GM19239 (cell line): ENCODE measurements around the gene CTCF.

ENCODE experiments used
- DNase-seq: peaks from one replicate; pipeline ENCODE4 v3.0.0; 2011; ENCODE audit warnings: low spot score; ENCODE audit not compliant: insufficient read length
- FAIRE-seq: peaks from 2 replicates; lab custom pipeline; 2011; peaks lifted over from hg19 to GRCh38; lab: Jason Lieb, UNC

Gene CTCF

DNA sequence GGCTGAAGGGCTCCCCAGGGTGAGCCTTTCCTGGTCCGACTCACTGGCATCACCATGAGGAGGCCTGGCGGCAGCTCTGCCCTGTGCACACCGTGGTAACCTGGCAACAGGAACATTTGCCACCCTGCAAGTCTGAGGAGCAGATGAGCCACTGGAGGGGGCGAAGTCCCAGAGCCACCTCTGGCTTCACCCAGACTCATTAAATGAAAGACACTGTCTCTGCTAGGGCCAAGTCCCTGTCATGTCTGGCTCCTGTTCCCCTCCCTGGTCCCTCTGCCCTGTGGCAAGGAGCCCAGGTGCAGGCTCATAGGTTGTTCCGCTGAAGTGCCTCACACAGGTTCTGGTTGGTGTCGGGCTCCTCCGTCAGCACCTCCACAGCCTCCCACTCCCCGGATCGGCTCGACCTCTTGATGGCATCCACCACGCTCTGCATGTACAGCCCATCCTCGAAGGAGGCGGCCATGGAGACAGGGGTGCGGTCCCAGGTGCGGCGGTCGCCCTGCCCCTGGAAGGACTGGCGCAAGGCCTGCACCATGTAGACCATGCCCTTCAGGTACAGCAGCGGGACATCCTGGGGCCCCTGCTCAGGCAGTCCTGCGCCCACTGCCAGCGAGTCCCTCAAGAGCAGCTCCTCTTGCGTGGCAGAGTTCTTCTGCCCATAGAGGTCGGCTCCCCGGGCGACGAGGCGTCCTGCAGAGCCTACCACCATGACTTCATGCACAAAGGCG is 112.7 kb downstream of the CTCF start:
- FAIRE-seq (no peak), DNase-seq (no peak)

DNA sequence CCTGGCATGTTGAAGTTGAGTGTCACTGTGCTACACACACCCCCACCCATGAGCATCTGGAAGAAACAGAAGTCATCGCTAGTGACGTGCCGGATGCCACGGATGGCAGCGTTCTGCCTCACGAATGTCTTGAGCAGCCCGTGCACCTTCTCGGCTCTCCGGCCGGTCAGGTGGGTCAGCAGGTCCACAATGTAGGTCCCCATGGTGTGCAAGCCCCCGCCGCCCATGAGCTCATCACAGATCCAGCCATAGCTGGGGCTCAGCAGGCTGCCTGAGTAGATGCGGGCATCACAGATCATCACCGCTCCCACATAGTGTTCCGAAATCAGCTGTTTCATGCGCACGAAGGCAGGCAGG is 113.2 kb downstream of the CTCF start:
- DNase-seq, result no peak
- no peak for FAIRE-seq

DNA sequence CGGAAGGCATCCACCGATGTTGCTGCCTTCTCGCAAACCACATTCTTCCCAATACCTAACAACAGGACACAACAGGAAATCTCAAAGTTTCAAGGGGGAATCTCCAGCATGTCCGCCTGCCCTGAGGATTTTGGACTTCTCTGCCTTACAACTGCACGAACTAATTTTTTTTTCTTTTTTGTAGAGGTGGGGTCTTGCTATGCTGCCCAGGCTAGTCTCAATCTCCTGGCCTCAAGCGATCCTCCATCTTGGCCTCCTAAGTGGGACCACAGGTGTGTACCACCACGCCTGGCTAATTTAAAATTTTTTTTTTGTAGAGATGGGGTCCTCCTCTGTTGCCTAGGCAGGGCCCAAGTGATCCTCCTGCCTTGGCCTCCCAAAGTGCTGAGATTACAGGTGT is 113.7 kb downstream of the CTCF start:
- no peak for FAIRE-seq
- no peak for DNase-seq

DNA sequence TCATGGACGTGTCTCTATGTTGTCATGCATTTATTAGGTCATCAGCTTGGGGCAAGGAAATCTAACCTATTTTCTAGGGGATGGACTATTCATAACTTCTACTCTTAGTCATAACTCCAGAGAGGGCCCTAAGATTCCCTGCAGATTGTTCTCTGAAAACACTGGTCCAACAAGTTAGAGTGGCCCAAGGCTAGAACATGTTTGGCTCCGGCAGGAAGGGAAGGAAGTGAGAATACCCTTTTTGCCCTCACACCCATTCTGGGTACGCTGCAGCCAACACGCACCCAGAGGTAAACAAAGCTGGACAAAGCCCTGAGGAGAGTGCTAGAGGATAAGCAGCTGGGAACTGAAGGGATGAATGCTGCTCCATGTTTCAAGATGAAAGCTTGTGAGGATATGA is 114.2 kb downstream of the CTCF start:
- no peak for DNase-seq
- no peak for FAIRE-seq

DNA sequence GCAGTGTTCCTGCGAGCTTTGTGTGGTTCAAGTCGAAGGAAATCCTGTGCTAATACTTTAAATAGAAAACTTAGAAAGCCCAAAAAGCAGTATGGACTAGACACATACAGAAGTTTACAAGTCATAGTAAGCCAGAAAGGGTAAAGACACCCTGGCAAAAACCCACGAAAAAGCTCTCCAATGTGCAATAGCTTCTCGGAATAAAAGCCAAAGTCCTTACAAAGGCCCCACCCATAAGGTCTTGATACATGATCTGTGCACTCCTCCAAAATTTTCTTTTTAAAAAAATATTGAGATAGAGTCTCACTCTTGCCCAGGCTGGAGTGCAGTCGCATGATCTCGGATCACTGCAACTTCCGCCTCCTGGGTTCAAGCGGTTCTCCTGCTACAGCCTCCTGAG is 114.6 kb downstream of the CTCF start:
- DNase-seq, result no peak
- FAIRE-seq, result no peak

DNA sequence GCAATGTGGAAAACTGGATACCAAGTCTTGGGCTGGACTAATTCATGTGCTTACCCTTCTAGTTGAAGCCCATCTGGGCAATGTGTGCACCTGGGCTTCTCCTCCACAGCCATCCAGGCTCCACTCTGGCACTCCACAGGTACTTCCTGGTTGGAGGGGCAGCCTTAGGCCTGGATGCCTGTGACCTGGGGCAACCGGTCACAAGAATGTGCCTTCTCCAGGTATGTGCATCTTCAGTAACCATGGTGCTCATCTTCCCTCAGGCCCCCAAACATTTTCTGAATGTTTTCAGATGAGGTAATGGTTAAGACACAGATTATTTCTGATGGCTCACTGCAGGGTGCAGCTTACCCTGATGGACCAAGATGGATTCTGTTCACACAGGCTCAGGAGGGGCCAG is 115.4 kb downstream of the CTCF start:
- DNase-seq (no peak), FAIRE-seq (no peak)

DNA sequence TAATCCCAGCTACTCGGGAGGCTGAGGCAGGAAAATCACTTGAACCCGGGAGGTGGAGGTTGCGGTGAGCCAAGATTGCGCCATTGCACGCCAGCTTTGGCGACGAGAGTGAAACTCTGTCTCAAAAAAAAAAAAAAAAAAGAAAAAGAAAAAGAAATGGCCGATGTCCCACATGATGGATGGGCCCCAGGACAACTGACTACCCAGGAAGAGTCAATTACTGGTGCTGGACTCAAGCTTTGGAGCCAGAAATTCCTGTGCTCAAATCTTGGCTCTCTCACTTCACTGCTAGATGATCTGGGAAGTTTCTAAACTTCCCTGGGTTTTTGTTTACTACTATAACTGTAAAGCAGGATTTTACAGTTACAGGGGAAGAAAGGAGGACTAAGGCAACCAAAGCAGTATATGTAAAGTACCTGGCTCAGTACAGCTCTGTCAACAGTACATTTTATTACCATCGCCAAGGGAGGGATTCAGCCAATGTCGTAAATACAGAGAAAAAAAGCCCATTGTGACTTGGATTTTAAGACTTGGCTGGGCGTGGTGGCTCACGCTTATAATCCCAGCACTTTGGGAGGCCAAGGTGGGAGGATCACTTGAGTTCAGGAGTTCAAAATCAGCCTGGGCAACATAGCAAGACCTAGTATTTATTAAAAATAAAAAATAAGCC is 116.2 kb downstream of the CTCF start:
- DNase-seq, result no peak
- FAIRE-seq, result no peak

DNA sequence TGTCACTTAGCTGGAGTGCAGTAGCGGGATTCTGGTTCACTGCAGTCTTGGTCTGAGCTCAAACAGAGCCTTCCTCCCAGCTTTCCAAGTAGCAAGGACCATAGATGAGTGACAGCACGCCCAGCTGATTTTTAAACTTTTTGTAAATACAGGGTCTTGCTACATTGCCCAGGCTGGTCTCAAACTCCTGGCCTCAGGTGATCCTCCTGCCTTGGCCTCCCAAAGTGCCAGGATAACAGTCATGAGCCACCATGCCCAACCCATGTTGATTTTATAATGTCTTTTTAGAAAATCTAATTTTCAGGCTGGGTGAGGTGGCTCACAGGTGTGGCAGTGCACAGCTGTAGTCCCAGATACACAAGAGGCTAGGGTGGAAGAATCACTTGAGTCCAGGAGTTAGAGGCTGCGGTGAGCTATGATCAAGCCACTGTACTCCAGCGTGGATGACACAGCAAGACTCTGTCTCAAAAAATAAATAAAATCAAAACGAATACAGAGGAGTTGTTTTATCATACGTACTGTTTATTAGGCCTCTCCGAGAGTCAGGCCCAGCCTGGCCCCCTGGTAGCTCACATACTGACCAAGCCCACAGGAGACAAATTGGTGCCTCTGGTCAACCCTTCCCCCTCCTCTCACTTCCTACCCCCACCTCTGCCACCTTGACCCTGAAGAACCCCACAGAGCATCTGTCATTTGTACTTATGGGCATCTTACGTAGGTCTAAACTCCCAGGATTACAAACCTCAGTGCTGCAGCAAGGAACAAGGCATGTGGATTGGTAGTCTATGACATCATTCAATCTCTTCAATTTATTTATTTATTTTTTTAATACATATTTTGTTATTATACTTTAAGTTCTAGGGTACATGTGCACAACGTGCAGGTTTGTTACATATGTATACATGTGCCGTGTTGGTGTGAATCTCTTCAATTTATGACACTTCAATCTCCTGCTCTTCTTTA is 117.9 kb downstream of the CTCF start:
- DNase-seq (no peak), FAIRE-seq (no peak)

DNA sequence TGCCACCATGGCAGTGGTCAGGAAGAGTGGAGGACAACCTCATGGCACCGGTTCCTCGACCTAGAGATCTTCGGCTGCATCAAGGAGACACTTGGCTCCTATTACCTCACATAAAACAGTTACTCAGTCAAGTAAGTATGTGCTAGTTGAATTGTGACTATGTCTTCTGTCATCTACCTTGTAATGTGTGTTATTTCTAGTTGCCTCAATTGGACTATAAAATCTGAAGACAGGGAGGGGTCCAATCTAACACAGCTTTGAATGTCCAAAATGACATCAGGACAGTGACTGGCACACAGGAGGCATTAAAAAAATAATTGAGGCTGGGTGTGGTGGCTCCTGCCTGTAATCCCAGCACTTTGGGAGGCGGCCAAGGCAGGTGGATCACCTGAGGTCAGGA is 121.4 kb downstream of the CTCF start:
- FAIRE-seq (no peak), DNase-seq (no peak)

DNA sequence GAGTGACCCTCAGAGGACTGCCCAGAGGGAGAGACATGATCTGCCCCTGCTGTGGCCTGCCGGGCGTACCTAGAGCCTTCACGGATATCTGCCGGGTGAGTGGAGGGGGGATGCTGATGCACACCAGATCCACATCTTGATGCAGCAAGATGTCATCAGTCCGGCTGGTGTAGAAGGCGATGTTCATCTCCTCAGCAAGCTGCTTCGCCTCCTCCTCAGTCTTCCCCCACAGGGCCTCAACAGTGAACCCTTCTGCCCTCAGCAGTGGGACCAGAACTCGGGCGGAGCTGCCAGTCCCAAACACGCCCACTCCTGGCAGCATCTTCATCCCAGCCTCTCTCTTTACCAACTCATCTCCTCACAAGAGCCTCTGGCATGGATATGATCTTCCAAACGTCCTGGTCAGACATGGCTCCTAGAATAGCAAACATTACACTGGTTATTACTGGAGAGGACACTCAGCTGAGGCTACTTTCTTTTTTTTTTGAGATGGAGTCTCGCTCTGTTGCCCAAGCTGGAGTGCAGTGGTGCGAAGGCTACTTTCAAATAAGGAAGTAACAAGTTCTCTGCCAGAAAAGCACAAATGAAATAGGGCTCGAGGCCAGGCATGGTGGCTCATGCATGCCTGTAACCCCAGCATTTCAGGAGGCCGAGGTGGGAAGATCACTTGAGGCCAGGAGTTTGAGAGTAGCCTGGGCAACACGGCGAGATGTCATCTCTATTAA is 123.2 kb downstream of the CTCF start:
- DNase-seq (no peak), FAIRE-seq (peak; percentile 26)
